Parathyroid adenoma (tissue), 2 donors: ENCODE data around the gene DNAJC7.
A peak's percentile ranks its signal among the peaks of the same experiment; 100 is the strongest.

Source experiments
- H2AFZ ChIP-seq: fragments of 300-600 bp; sonication (generic); one replicate; pipeline ENCODE4 v1.7.0; 2017; ENCODE audit warnings: antibody characterized with exemption, mild to moderate bottlenecking
- H3K27ac ChIP-seq: fragments of 300-600 bp; sonication (generic); one replicate; pipeline ENCODE4 v1.7.0; 2017
- H3K27me3 ChIP-seq: fragments of 300-600 bp; sonication (generic); one replicate; pipeline ENCODE4 v1.7.0; 2017; ENCODE audit warnings: low read length; ENCODE audit not compliant: control insufficient read depth, insufficient read depth
- H3K36me3 ChIP-seq: fragments of 300-600 bp; sonication (generic); one replicate; pipeline ENCODE4 v1.7.0; 2017; ENCODE audit warnings: low read length; ENCODE audit not compliant: control insufficient read depth, insufficient read depth
- H3K4me1 ChIP-seq: fragments of 300-600 bp; sonication (generic); one replicate; pipeline ENCODE4 v1.7.0; 2017; ENCODE audit warnings: control low read depth
- H3K4me2 ChIP-seq: fragments of 300-600 bp; sonication (generic); one replicate; pipeline ENCODE4 v1.7.0; 2017; ENCODE audit warnings: low read length
- H3K4me3 ChIP-seq: fragments of 300-600 bp; sonication (generic); one replicate; pipeline ENCODE4 v1.7.0; 2017; ENCODE audit warnings: low read depth, low read length
- H3K79me2 ChIP-seq: fragments of 300-600 bp; sonication (generic); one replicate; pipeline ENCODE4 v1.7.0; 2017; ENCODE audit warnings: control low read depth
- H3K9ac ChIP-seq: fragments of 300-600 bp; sonication (generic); one replicate; pipeline ENCODE4 v1.7.0; 2017; ENCODE audit warnings: mild to moderate bottlenecking
- H3K9me3 ChIP-seq: fragments of 300-600 bp; sonication (generic); one replicate; pipeline ENCODE4 v1.7.0; 2017; ENCODE audit warnings: low read length; ENCODE audit not compliant: control insufficient read depth
- TF ChIP-seq, protein P1 (sequence below): fragments of 300-600 bp; sonication (generic); IDR thresholded peaks from one replicate; pipeline ENCODE4 v1.7.0; 2017; ENCODE audit warnings: antibody characterized with exemption, mild to moderate bottlenecking
- donor health status: primary hyperparathyroidism.

Gene DNAJC7, protein sequence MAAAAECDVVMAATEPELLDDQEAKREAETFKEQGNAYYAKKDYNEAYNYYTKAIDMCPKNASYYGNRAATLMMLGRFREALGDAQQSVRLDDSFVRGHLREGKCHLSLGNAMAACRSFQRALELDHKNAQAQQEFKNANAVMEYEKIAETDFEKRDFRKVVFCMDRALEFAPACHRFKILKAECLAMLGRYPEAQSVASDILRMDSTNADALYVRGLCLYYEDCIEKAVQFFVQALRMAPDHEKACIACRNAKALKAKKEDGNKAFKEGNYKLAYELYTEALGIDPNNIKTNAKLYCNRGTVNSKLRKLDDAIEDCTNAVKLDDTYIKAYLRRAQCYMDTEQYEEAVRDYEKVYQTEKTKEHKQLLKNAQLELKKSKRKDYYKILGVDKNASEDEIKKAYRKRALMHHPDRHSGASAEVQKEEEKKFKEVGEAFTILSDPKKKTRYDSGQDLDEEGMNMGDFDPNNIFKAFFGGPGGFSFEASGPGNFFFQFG

GRCh38 chr17:42016941-42017865, at the start of gene DNAJC7:
DNAJC7 (minus strand) TSS chr17:42017439; CDS start chr17:42017416, 23 bp downstream.
- Histone ChIP-seq H3K36me3 (no peaks in the 10 kb centered on the region), H3K9ac (peak within 1 kb of the TSS; percentile 81), H3K4me3 (peak within 1 kb of the TSS; percentile 98), H3K27me3 (no peaks in the 10 kb centered on the region), H2AFZ (peak within 1 kb of the TSS; percentile 79), H3K4me1 (peaks cover 15% of the 10 kb centered on the region), H3K9me3 (no peaks in the 10 kb centered on the region), H3K4me2 (peak within 1 kb of the TSS; percentile 82), H3K27ac (peak within 1 kb of the TSS; percentile 81), H3K79me2 (peaks cover 58% of the 10 kb centered on the region)
- TF ChIP-seq, protein P1, sequence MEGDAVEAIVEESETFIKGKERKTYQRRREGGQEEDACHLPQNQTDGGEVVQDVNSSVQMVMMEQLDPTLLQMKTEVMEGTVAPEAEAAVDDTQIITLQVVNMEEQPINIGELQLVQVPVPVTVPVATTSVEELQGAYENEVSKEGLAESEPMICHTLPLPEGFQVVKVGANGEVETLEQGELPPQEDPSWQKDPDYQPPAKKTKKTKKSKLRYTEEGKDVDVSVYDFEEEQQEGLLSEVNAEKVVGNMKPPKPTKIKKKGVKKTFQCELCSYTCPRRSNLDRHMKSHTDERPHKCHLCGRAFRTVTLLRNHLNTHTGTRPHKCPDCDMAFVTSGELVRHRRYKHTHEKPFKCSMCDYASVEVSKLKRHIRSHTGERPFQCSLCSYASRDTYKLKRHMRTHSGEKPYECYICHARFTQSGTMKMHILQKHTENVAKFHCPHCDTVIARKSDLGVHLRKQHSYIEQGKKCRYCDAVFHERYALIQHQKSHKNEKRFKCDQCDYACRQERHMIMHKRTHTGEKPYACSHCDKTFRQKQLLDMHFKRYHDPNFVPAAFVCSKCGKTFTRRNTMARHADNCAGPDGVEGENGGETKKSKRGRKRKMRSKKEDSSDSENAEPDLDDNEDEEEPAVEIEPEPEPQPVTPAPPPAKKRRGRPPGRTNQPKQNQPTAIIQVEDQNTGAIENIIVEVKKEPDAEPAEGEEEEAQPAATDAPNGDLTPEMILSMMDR = peak; percentile 5

- H3K4me3 ChIP-seq = no peak overlapping the region
- no peak overlapping the region for H3K27ac ChIP-seq
- H3K9ac ChIP-seq = no peak overlapping the region
- no peaks in the 10 kb centered on the region for H3K79me2 ChIP-seq
- TF ChIP-seq, protein P1 = no peak
- no peaks in the 10 kb centered on the region for H3K27me3 ChIP-seq
- no peaks in the 10 kb centered on the region for H3K36me3 ChIP-seq
- H3K9me3 ChIP-seq = no peaks in the 10 kb centered on the region
- H3K4me2 ChIP-seq = no peak overlapping the region
- no peak overlapping the region for H2AFZ ChIP-seq
- H3K4me1 ChIP-seq = no peaks in the 10 kb centered on the region
Observed at GRCh38 chr17:42065201-42065600, 48.0 kb upstream of the DNAJC7 start.

- Histone ChIP-seq H3K9ac (no peak overlapping the region), H3K27ac (no peak overlapping the region), H3K27me3 (no peaks in the 10 kb centered on the region), H3K4me3 (no peak overlapping the region), H3K4me1 (no peaks in the 10 kb centered on the region), H3K9me3 (no peaks in the 10 kb centered on the region), H2AFZ (no peak overlapping the region), H3K79me2 (no peaks in the 10 kb centered on the region), H3K36me3 (no peaks in the 10 kb centered on the region), H3K4me2 (no peak overlapping the region)
- TF ChIP-seq, protein P1 = no peak
Observed at GRCh38 chr17:42062681-42063080, 45.4 kb upstream of the DNAJC7 start.

DNA sequence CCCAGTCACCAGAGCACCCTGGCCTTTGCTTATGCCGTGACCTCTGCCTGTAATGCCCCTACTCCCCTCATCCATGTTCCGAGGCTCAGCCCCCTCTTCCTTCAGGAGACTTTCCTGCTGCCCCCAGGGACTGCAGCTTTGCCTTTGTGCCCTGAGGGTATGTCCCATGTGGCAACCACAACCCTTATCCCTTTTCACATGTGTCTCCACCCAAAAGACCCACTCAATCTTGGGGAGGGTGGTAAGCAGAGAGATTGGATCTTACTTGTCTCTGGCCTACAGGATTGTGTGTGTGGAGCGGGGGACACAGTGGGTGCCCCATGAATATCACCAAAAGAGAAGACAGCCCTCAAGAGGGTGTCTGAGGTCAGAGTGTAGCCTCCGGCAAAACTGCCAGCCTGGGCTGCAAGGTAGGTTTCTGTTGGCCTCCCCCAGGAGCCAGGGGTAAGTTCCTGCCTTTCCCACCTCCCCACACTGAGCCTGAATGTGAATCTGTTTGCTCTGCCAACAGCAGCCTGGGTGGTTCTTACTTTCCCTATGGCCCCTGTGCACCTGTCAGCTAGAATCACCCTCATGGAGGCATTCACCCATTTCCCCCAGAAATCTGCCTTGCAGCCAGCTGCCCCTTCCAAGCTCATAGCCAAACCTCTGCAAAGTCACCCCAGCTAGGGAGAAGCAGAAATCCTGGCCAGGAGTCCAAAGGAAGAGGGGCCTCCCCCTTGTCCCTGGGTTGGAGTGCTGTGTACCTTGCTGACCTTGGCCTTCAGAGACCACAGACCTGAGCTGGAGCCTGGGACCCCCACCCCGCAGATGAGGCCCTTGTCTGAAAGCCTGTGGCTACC, 44.6 kb upstream of the DNAJC7 start:
- Histone ChIP-seq H3K79me2 (no peaks in the 10 kb centered on the region), H3K4me1 (no peaks in the 10 kb centered on the region), H3K4me3 (no peak overlapping the region), H3K36me3 (no peaks in the 10 kb centered on the region), H3K9ac (no peak overlapping the region), H3K4me2 (no peak overlapping the region), H3K9me3 (no peaks in the 10 kb centered on the region), H3K27ac (no peak overlapping the region), H2AFZ (no peak overlapping the region), H3K27me3 (no peaks in the 10 kb centered on the region)
- TF ChIP-seq, protein P1 = no peak
